MV-4-11 (cell line): Measurements from ENCODE around the gene BAZ1B.
"Not testable (repeated sequence)": the region's sequence is repeated elsewhere in the genome, so short reads cannot be mapped to it uniquely, and the experiment has no call there.

Experiments
- DNase-seq: peaks from one replicate; lab custom pipeline; 2025; lab: John Stamatoyannopoulos, UW

Gene BAZ1B

DNA sequence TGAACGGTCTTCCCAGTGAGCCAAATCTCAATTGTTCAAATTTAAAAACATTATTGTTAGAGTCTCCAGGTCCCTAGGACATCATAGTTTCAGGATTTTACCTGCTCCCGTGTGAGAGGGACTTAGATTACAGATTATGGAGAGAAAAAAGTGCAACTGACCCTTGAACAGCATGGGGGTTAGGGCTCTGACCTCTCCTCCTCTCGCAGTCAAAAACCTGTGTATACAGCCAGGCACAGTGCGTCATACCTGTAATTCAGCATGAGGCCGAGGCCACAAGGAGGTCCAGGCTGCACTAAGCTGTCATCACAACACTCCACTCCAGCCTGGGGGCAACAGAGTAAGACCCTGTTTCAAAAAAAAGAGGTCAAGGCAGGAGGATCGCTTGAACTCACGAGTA is 25.5 kb downstream of the BAZ1B start:
- DNase-seq: no peak

- not testable (repeated sequence) for DNase-seq
These were observed 26.6 kb downstream of the BAZ1B start for GRCh38 chr7:73495507-73495906.

GRCh38 chr7:73489976-73490375 is 32.1 kb downstream of the BAZ1B start:
- DNase-seq: no peak

GRCh38 chr7:73487486-73487885 is 34.6 kb downstream of the BAZ1B start:
- no peak for DNase-seq

- DNase-seq: no peak
These were observed 38.9 kb downstream of the BAZ1B start for GRCh38 chr7:73483171-73483570.

DNA sequence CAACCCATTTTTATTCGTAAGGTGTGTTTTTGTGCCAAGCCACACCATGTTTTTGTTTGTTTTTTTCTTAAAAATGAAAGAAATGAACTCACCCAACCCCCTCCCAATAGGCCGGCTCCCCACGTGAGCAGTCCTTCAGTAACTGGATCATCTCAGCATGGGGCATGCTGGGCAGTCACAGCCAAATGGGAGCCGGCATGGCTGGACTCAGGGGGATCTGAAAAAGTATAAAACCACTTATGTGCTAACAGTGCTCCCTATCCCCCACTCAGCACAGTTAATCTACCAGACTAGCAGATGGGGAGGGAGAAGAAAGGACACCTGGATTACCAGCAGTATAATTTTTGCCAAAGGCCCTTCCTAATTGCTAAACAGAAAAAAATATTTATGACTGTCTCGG is 39.3 kb downstream of the BAZ1B start:
- no peak for DNase-seq

- not testable (repeated sequence) for DNase-seq
These were observed 40.6 kb downstream of the BAZ1B start for GRCh38 chr7:73481521-73481920.

- DNase-seq: no peak
These were observed 43.5 kb downstream of the BAZ1B start for GRCh38 chr7:73478549-73478948.

DNA sequence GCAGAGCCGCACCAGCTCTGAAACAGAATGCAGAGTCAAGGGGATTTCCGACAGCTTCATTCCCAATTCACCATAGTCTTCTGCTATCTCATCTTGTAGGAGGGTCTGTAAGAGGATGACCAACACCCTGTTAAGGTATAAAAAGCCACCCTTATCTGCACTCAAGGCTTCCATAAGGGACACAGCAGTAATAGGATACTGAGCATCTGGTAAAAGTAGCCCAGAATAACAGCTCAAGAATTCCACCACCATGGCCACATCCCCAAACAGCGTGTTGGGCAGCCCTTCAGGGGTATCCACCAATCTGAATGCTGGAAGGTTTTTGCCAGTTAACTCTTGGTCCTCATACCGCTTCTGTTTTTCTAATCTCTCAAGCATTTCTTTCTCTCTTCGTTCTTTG is 44.7 kb downstream of the BAZ1B start:
- no peak for DNase-seq

DNA sequence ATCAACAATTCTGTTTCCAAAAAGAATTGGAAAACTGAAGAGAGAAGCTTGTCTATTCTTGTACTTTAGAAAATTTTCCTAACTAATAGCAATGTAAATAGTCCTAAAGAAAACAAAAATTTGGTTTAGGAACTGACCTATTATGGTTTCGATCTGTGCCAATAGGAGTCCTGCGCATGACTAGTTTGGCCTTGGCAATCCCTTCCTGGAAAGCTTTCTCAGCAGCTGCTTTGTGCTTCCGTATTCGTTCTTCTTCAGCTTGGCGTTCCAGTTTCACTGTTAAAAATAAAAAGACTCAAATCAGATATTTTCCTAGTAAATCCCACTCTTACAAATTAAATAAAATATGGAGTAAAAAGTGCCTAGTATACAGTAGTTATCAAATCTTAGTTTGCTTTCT is 51.9 kb downstream of the BAZ1B start:
- peak; percentile 37 for DNase-seq

DNA sequence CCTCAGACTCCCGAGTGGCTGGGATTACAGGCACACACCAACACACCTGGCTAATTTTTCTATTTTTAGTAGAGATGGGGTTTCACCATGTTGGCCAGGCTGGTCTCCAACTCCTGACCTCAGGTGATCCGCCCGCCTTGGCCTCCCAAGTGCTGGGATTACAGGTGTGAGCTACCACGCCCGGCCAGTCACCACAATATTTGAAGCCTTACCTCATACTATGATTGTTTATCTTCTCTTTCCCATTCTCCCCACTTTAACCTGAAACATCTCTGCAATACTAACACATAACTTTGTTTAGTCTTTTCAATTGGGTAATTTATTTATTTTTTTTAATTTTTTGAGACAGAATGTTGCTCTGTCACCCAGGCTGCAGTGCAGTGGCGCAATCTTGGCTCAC is 55.0 kb downstream of the BAZ1B start:
- not testable (repeated sequence) for DNase-seq

DNA sequence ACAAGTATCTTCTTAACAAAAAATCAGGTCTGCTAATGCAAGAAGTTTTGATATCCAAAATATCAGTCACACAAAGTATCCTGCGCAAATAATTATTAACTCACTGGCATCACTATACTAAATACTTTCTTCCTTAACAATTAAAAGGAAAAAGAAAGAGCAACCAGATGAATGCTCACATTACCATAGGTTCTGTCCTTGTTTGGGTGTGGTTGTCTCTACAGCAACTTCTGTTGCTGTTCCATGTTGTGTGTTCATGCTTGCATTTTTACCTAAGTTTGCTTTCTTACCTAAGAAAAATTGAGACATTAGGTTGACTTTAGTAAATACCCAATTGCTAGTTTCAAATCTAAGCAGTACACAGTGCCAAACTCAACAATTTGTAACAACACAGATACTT is 56.0 kb downstream of the BAZ1B start:
- no peak for DNase-seq

- DNase-seq: no peak
These were observed 58.1 kb downstream of the BAZ1B start for GRCh38 chr7:73463966-73464365.

DNA sequence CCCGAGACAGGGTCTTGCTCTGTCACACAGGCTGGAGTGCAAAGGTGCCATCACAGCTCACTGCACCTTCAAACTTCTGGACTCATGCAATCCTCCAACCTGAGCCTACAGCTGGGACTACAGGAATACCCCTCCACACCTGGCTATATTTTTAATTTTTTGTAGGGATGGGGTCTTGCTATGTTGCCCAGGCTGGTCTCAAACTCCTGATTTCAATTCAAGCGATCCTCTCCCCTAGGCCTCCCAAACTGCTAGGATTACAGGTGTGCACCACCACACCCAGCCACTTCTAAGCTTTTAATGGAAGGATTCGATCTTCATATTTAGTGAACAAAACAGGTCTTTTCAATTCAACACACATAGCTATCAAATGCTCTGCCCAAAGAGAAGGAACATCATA is 58.8 kb downstream of the BAZ1B start:
- no peak for DNase-seq

- DNase-seq: no peak
These were observed 60.3 kb downstream of the BAZ1B start for GRCh38 chr7:73461782-73462285.

- no peak for DNase-seq
These were observed 67.7 kb downstream of the BAZ1B start for GRCh38 chr7:73454424-73454823.

- DNase-seq: no peak
These were observed 69.0 kb downstream of the BAZ1B start for GRCh38 chr7:73452999-73453635.

- DNase-seq: peak; percentile 44
These were observed 70.2 kb downstream of the BAZ1B start for GRCh38 chr7:73451780-73452398.

- DNase-seq: no peak
These were observed 72.7 kb downstream of the BAZ1B start for GRCh38 chr7:73449422-73449821.

GRCh38 chr7:73448609-73449008 is 73.5 kb downstream of the BAZ1B start:
- DNase-seq: no peak

- DNase-seq: no peak
These were observed 74.9 kb downstream of the BAZ1B start for GRCh38 chr7:73447121-73447733.

DNA sequence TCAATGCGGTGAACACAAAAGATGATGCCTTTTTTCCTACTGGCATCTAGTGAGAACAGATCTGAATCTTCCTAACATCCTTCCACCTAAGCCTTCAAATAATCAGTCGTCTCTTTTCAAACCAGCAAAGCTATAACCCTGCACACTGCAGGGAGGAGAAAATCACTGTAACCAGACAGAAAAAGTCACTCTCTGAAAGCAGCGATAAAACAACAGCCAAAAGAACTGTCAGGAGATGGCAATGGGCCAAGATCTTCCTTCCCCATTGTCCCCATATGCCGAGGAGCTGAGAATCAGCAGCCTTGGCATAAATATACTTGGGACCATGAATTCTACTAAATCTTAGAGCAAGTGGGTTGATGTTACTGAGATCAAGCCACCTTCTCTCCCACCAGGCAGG is 75.4 kb downstream of the BAZ1B start:
- no peak for DNase-seq

DNA sequence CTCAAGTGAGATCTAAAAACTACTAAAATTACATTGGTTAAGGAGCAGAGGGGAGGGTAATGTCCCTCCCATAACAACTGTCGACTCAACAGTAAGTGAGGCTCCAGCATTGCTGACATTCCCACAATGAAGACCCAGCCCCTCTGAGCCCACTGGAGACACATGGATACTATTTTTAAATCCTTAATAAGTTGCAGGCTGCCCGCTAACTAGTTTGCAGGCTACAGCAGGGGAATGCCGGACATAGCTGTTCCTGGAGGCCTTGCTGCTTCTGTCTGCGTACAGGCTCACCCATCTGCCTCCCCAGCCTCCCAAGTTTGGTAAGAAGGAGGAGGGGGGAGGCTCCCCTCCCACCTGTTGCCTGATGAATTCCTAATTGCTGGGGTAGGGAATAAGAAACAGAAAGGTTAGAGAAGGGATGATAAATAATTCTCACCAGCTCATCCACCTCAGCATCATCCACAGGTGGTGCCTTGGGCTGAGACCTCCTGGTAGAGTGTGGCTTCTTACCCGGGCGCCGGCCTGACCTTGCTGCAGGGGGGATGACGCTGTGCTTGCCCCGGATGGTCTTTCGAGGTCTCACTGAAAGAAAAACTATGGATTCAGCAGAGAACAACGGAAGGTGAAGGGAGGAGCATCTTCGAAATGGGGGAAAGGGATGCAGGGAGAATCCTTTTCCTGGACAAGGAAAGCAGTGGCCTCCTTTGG is 78.4 kb downstream of the BAZ1B start:
- no peak for DNase-seq
